ENCODE results near the gene PRKN. TPM values are rescaled to one million over a fixed set of nuclear protein-coding genes. Genes with fewer than 3 reads are reported as not detected.

The PRKN gene
- total and polyA plus RNA-seq, 10 donors, result 0.23 to 14.1 (median 7.0) TPM

- 78 to 91% (median 85%) methylated on average over 3 of the region's 3 CpGs for WGBS, 5 donors
- Histone ChIP-seq H3K9me3 (peaks cover 0 to 5% (median 0%) of the 10 kb centered on the region in 8 donors), H3K27me3 (replicated peaks in 1 of 7) (no peaks in the 10 kb centered on the region), H3K4me1 (no peaks in the 10 kb centered on the region), H3K36me3 (no peaks in the 10 kb centered on the region), H3K4me3 (no peak overlapping the region), H3K27ac (no peak overlapping the region)
- TF ChIP-seq POLR2AphosphoS5 (IDR thresholded peaks at IDR 0.05), result no peak
- no peak for TF ChIP-seq POLR2A (IDR thresholded peaks at IDR 0.05)
- TF ChIP-seq CTCF (IDR thresholded peaks at IDR 0.05 in 8 of 11, conservative IDR thresholded peaks at IDR 0.05 in 3 of 11), result no peak
- intact Hi-C loops (cut with DNase I; ENCODE audit: low total_unique reads), result no loop called here
- no peak for DNase-seq
These were observed 619.5 kb downstream of the PRKN start for GRCh38 chr6:162108041-162108440.

GRCh38 chr6:162100096-162100495, 627.5 kb downstream of the PRKN start:
- Histone ChIP-seq H3K9me3 (peaks cover 0 to 18% (median 3%) of the 10 kb centered on the region in 8 donors), H3K27ac (no peak overlapping the region), H3K4me3 (no peak overlapping the region), H3K27me3 (replicated peaks in 1 of 7) (no peaks in the 10 kb centered on the region), H3K4me1 (no peaks in the 10 kb centered on the region), H3K36me3 (no peaks in the 10 kb centered on the region)
- no peak for TF ChIP-seq POLR2A (IDR thresholded peaks at IDR 0.05)
- TF ChIP-seq CTCF (IDR thresholded peaks at IDR 0.05 in 8 of 11, conservative IDR thresholded peaks at IDR 0.05 in 3 of 11), result no peak
- no peak for TF ChIP-seq POLR2AphosphoS5 (IDR thresholded peaks at IDR 0.05)
- DNase-seq, result no peak
- 84 to 93% (median 88%) methylated on average over 5 of the region's 5 CpGs for WGBS, 5 donors
- intact Hi-C loops (cut with DNase I; ENCODE audit: low total_unique reads), result no loop called here

GRCh38 chr6:162099685-162100084, 627.9 kb downstream of the PRKN start:
- H3K9me3 ChIP-seq, result peaks cover 0 to 18% (median 3%) of the 10 kb centered on the region in 8 donors
- no peak overlapping the region for H3K4me3 ChIP-seq
- H3K27ac ChIP-seq, result no peak overlapping the region
- H3K27me3 ChIP-seq (replicated peaks in 1 of 7), result no peaks in the 10 kb centered on the region
- H3K4me1 ChIP-seq, result no peaks in the 10 kb centered on the region
- no peaks in the 10 kb centered on the region for H3K36me3 ChIP-seq
- 59 to 82% (median 78%) methylated on average over 5 of the region's 5 CpGs for whole genome bisulfite sequencing, 5 donors
- intact Hi-C loops (cut with DNase I; ENCODE audit: low total_unique reads), result no loop called here
- DNase-seq, result no peak
- no peak for TF ChIP-seq POLR2AphosphoS5 (IDR thresholded peaks at IDR 0.05)
- no peak for TF ChIP-seq CTCF (IDR thresholded peaks at IDR 0.05 in 8 of 11, conservative IDR thresholded peaks at IDR 0.05 in 3 of 11)
- TF ChIP-seq POLR2A (IDR thresholded peaks at IDR 0.05), result no peak

- intact Hi-C loops (cut with DNase I; ENCODE audit: low total_unique reads), result no loop called here
- 81 to 87% (median 84%) methylated on average over 11 of the region's 11 CpGs for WGBS, 5 donors
- H3K27me3 ChIP-seq (replicated peaks in 1 of 7), result no peaks in the 10 kb centered on the region
- H3K36me3 ChIP-seq, result no peaks in the 10 kb centered on the region
- no peak for DNase-seq
- peaks cover 0 to 18% (median 3%) of the 10 kb centered on the region in 8 donors for H3K9me3 ChIP-seq
- no peaks in the 10 kb centered on the region for H3K4me1 ChIP-seq
- no peak overlapping the region for H3K27ac ChIP-seq
- no peak overlapping the region for H3K4me3 ChIP-seq
- TF ChIP-seq POLR2A (IDR thresholded peaks at IDR 0.05), result no peak
- no peak for TF ChIP-seq CTCF (IDR thresholded peaks at IDR 0.05 in 8 of 11, conservative IDR thresholded peaks at IDR 0.05 in 3 of 11)
- TF ChIP-seq POLR2AphosphoS5 (IDR thresholded peaks at IDR 0.05), result no peak
These were observed 634.6 kb downstream of the PRKN start for GRCh38 chr6:162092816-162093502.
